ENCODE data around the gene MED6. TPM values are rescaled to one million over a fixed set of nuclear protein-coding genes. Genes with fewer than 3 reads are reported as not detected.

The MED6 gene
- total RNA-seq, 4 donors from 2014 or later = 27.1 to 58.7 (median 44.3) TPM

- no peak for DNase-seq (ENCODE audit: low spot score in 2 of 2)
- TF ChIP-seq CTCF (IDR thresholded peaks at IDR 0.05) (no peak), POLR2A (IDR thresholded peaks at IDR 0.05) (no peak)
- intact Hi-C loops (cut with DNase I; ENCODE audit: low total_unique reads) = no loop called here
- WGBS, 2 donors = 69 to 87% methylated on average over 3 of the region's 3 CpGs
- H3K4me3 ChIP-seq (ENCODE audit: low read depth, poor library complexity, severe bottlenecking) = no peak overlapping the region
Measured at GRCh38 chr14:70631948-70632347, 31.5 kb upstream of the MED6 start.

GRCh38 chr14:70624972-70625371 is 24.5 kb upstream of the MED6 start:
- WGBS, 2 donors = 47 to 62% methylated on average over 1 of the region's 1 CpG

GRCh38 chr14:70622111-70622712 is 21.8 kb upstream of the MED6 start:
- intact Hi-C loops (cut with DNase I; ENCODE audit: low total_unique reads) = no loop called here

More at GRCh38 chr14:70624972-70625371, 24.5 kb upstream of the MED6 start:
- intact Hi-C loops (cut with DNase I; ENCODE audit: low total_unique reads) = no loop called here
- TF ChIP-seq POLR2A (IDR thresholded peaks at IDR 0.05) (no peak), CTCF (IDR thresholded peaks at IDR 0.05) (no peak)
- H3K4me3 ChIP-seq (ENCODE audit: low read depth, poor library complexity, severe bottlenecking) = no peak overlapping the region
- DNase-seq (ENCODE audit: low spot score in 2 of 2) = no peak

GRCh38 chr14:70619708-70620107 is 19.3 kb upstream of the MED6 start:
- no peak for TF ChIP-seq POLR2A (IDR thresholded peaks at IDR 0.05)
- no peak for TF ChIP-seq CTCF (IDR thresholded peaks at IDR 0.05)
- no peak for DNase-seq (ENCODE audit: low spot score in 2 of 2)
- no peak overlapping the region for H3K4me3 ChIP-seq (ENCODE audit: low read depth, poor library complexity, severe bottlenecking)
- intact Hi-C loops (cut with DNase I; ENCODE audit: low total_unique reads) = loop anchor here (10.0 kb wide), 1 partner anchor 185 kb away; the partner anchor contains the start of gene MAP3K9

More at GRCh38 chr14:70622111-70622712, 21.8 kb upstream of the MED6 start:
- TF ChIP-seq CTCF (IDR thresholded peaks at IDR 0.05) = no peak
- DNase-seq (ENCODE audit: low spot score in 2 of 2) = no peak
- WGBS, 2 donors = 43 to 45% methylated on average over 3 of the region's 3 CpGs
- H3K4me3 ChIP-seq (ENCODE audit: low read depth, poor library complexity, severe bottlenecking) = no peak overlapping the region

GRCh38 chr14:70618314-70618713 is 17.9 kb upstream of the MED6 start:
- WGBS, 2 donors = 79% methylated on average over 2 of the region's 2 CpGs
- no peak for DNase-seq (ENCODE audit: low spot score in 2 of 2)
- intact Hi-C loops (cut with DNase I; ENCODE audit: low total_unique reads) = loop anchor here (10.0 kb wide), 1 partner anchor 186 kb away; the partner anchor contains the start of gene MAP3K9
- H3K4me3 ChIP-seq (ENCODE audit: low read depth, poor library complexity, severe bottlenecking) = no peak overlapping the region
- TF ChIP-seq POLR2A (IDR thresholded peaks at IDR 0.05) = no peak
- TF ChIP-seq CTCF (IDR thresholded peaks at IDR 0.05) = no peak

GRCh38 chr14:70616646-70617045 is 16.2 kb upstream of the MED6 start:
- DNase-seq (ENCODE audit: low spot score in 2 of 2) = no peak
- intact Hi-C loops (cut with DNase I; ENCODE audit: low total_unique reads) = loop anchor here (10.0 kb wide), 1 partner anchor 188 kb away; the partner anchor contains the start of gene MAP3K9
- H3K4me3 ChIP-seq (ENCODE audit: low read depth, poor library complexity, severe bottlenecking) = no peak overlapping the region
- WGBS, 2 donors = 91 to 93% methylated on average over 3 of the region's 3 CpGs
- no peak for TF ChIP-seq CTCF (IDR thresholded peaks at IDR 0.05)
- no peak for TF ChIP-seq POLR2A (IDR thresholded peaks at IDR 0.05)

Data from lower leg skin (tissue), 4 donors.